Measurements from ENCODE around the gene NPTXR.

GRCh38 chr22:38823076-38823475 lies 20.8 kb downstream of the NPTXR start:
- no peak for TF ChIP-seq REST (IDR thresholded peaks at IDR 0.05; ENCODE audit: insufficient read depth in 1 of 2, low read depth in 2 of 2, low read length in 2 of 2)
- no peak for TF ChIP-seq TAF1 (IDR thresholded peaks at IDR 0.05; ENCODE audit: borderline replicate concordance, insufficient read depth, low read length)
- no peak for TF ChIP-seq POLR2AphosphoS5 (IDR thresholded peaks at IDR 0.05; ENCODE audit: low read depth, low read length)
- no peak for TF ChIP-seq SIN3A (IDR thresholded peaks at IDR 0.05; ENCODE audit: borderline replicate concordance, insufficient read depth, low read length)

Data from PFSK-1 (cell line).